IMR-90 (cell line): ENCODE results near the gene FRMD3. TPM values are rescaled to one million over a fixed set of nuclear protein-coding genes. Genes with fewer than 3 reads are reported as not detected.

Experiments
- ATAC-seq: fragments of 200-7000 bp; cut with Tn5 transposase; 2 replicates; pipeline ENCODE4 v1.9.1; 2020; ENCODE audit warnings: low read depth, mild to moderate bottlenecking, moderate library complexity
- BruUV-seq: library from RNA; stranded (reverse); fragments of 400-500 nt; replicated peaks from 2 replicates; lab custom pipeline; 2021; lab: Mats Ljungman, UMichigan
- CTCF ChIA-PET: fragments of 300-600 bp; formaldehyde crosslinking; extraction: SDS; loops from one replicate; lab custom pipeline; 2021; ENCODE audit warnings: antibody characterized with exemption; lab: Yijun Ruan, JAX
- POLR2A ChIA-PET: fragments of 300-600 bp; sonication (Branson Sonifier 250); formaldehyde crosslinking; loops from one replicate; lab custom pipeline; 2022; ENCODE audit warnings: antibody characterized with exemption; ENCODE audit not compliant: unreplicated experiment; lab: Charles Lee
- DNase-seq: peaks from one replicate; pipeline ENCODE4 v3.0.0; 2013
- H2AFZ ChIP-seq: replicated peaks from 2 replicates; pipeline ENCODE3; 2013; ENCODE audit warnings: low read length, mild to moderate bottlenecking; ENCODE audit not compliant: poor library complexity
- H2AK5ac ChIP-seq: 2 replicates; pipeline ENCODE4 v1.6.1; 2013; ENCODE audit warnings: low read depth, low read length, inconsistent platforms
- H2AK9ac ChIP-seq: replicated peaks from 2 replicates; pipeline ENCODE3; 2013; ENCODE audit warnings: mild to moderate bottlenecking, low read depth, low read length, moderate library complexity; ENCODE audit not compliant: poor library complexity
- H2BK120ac ChIP-seq: 2 replicates; pipeline ENCODE4 v1.6.1; 2013; ENCODE audit warnings: low read depth, low read length, inconsistent platforms
- H2BK15ac ChIP-seq: 3 replicates; pipeline ENCODE4 v1.6.1; 2013; ENCODE audit warnings: low read depth, low read length, inconsistent platforms
- H2BK20ac ChIP-seq: 2 replicates; pipeline ENCODE4 v1.6.1; 2013; ENCODE audit warnings: low read depth, mild to moderate bottlenecking, inconsistent platforms, low read length, moderate library complexity
- H2BK5ac ChIP-seq: 2 replicates; pipeline ENCODE4 v1.6.1; 2013; ENCODE audit warnings: mild to moderate bottlenecking, low read depth, low read length, inconsistent platforms; ENCODE audit not compliant: poor library complexity, severe bottlenecking
- H3K14ac ChIP-seq: replicated peaks from 2 replicates; pipeline ENCODE4 v1.6.1; 2013; ENCODE audit warnings: low read depth, low read length, inconsistent platforms
- H3K18ac ChIP-seq: 2 replicates; pipeline ENCODE4 v1.6.1; 2013; ENCODE audit warnings: low read depth, low read length, control low read depth
- H3K23ac ChIP-seq: 2 replicates; pipeline ENCODE4 v1.6.1; 2013; ENCODE audit warnings: low read depth, low read length, inconsistent platforms
- H3K27ac ChIP-seq: 2 replicates; pipeline ENCODE4 v1.5.1; 2013; ENCODE audit warnings: mild to moderate bottlenecking, control low read depth, low read length; ENCODE audit not compliant: insufficient read depth
- H3K27me3 ChIP-seq: 2 replicates; pipeline ENCODE4 v1.6.1; 2013; ENCODE audit warnings: low read length; ENCODE audit not compliant: control insufficient read depth, insufficient read depth
- H3K36me3 ChIP-seq: 2 replicates; pipeline ENCODE4 v1.6.1; 2013; ENCODE audit warnings: low read length, mixed read lengths; ENCODE audit not compliant: control insufficient read depth, insufficient read depth
- H3K4ac ChIP-seq: 2 replicates; pipeline ENCODE4 v1.6.1; 2013; ENCODE audit warnings: low read depth, low read length, inconsistent platforms
- H3K4me1 ChIP-seq: 2 replicates; pipeline ENCODE4 v1.6.1; 2013; ENCODE audit warnings: low read length, mixed read lengths; ENCODE audit not compliant: control insufficient read depth, insufficient read depth
- H3K4me2 ChIP-seq: 2 replicates; pipeline ENCODE4 v1.6.1; 2013; ENCODE audit warnings: low read depth, mild to moderate bottlenecking, control low read depth, low read length, moderate library complexity
- H3K4me3 ChIP-seq: 2 replicates; pipeline ENCODE4 v1.5.1; 2013; ENCODE audit warnings: low read depth, mild to moderate bottlenecking, control low read depth, low read length, moderate library complexity; ENCODE audit not compliant: insufficient read depth
- H3K56ac ChIP-seq: 2 replicates; pipeline ENCODE4 v1.6.1; 2013; ENCODE audit warnings: low read length, inconsistent platforms; ENCODE audit not compliant: insufficient read depth; ENCODE audit errors: extremely low read depth
- H3K79me1 ChIP-seq, 2 experiments: 2 replicates each; pipeline ENCODE4 v1.6.1; 2013; ENCODE audit warnings: low read length in 2 of 2, inconsistent platforms in 1 of 2, low read depth in 1 of 2
- H3K9ac ChIP-seq: 2 replicates; pipeline ENCODE4 v1.6.1; 2013; ENCODE audit warnings: low read depth, low read length, control low read depth
- H3K9me1 ChIP-seq: 2 replicates; pipeline ENCODE4 v1.6.1; 2013; ENCODE audit warnings: low read length, inconsistent platforms; ENCODE audit not compliant: insufficient read depth
- H3K9me3 ChIP-seq: 2 replicates; pipeline ENCODE4 v1.6.1; 2013; ENCODE audit warnings: low read length; ENCODE audit not compliant: control insufficient read depth, insufficient read depth
- H4K20me1 ChIP-seq: 2 replicates; pipeline ENCODE4 v1.6.1; 2013; ENCODE audit warnings: low read length, inconsistent platforms; ENCODE audit not compliant: insufficient read depth
- H4K5ac ChIP-seq: 2 replicates; pipeline ENCODE4 v1.6.1; 2013; ENCODE audit warnings: mild to moderate bottlenecking, low read depth, low read length, control low read depth
- H4K8ac ChIP-seq, 2 experiments: 2 replicates each; pipeline ENCODE4 v1.6.1; 2013; ENCODE audit warnings: low read depth in 2 of 2, low read length in 2 of 2, control low read depth in 1 of 2, inconsistent platforms in 1 of 2
- H4K91ac ChIP-seq: 2 replicates; pipeline ENCODE4 v1.6.1; 2013; ENCODE audit warnings: low read depth, low read length, inconsistent platforms; ENCODE audit not compliant: insufficient read depth
- BHLHE40 ChIP-seq: fragments of 150-350 bp; IDR thresholded peaks from 2 replicates; pipeline ENCODE4 v1.6.1; 2016; ENCODE audit warnings: mild to moderate bottlenecking, low read depth, low read length
- CEBPB ChIP-seq: IDR thresholded peaks from 2 replicates; pipeline ENCODE4 v1.6.1; 2012; ENCODE audit warnings: low read depth, low read length, improper control_type of control experiment
- CHD1 ChIP-seq: IDR thresholded peaks from 2 replicates; pipeline ENCODE4 v1.6.1; 2012; ENCODE audit warnings: low read depth, low read length, improper control_type of control experiment
- FOS ChIP-seq: fragments of 150-350 bp; IDR thresholded peaks from 2 replicates; pipeline ENCODE4 v1.6.1; 2016; ENCODE audit warnings: low read depth, low read length
- MAFK ChIP-seq: IDR thresholded peaks from 2 replicates; pipeline ENCODE4 v1.6.1; 2012; ENCODE audit warnings: low read depth, low read length, improper control_type of control experiment
- MAZ ChIP-seq: IDR thresholded peaks from 2 replicates; pipeline ENCODE4 v1.6.1; 2012; ENCODE audit warnings: low read depth, mild to moderate bottlenecking, low read length, improper control_type of control experiment, moderate library complexity, borderline replicate concordance
- MXI1 ChIP-seq: IDR thresholded peaks from 2 replicates; pipeline ENCODE4 v1.6.1; 2012; ENCODE audit warnings: low read depth, mild to moderate bottlenecking, low read length, moderate library complexity, borderline replicate concordance
- NFE2L2 ChIP-seq: fragments of 150-350 bp; IDR thresholded peaks from 2 replicates; pipeline ENCODE4 v1.6.1; 2016; ENCODE audit warnings: low read depth, mild to moderate bottlenecking, low read length
- POLR2A ChIP-seq: IDR thresholded peaks from 2 replicates; pipeline ENCODE4 v1.6.1; 2012; ENCODE audit warnings: mild to moderate bottlenecking, low read depth, low read length
- RAD21 ChIP-seq: IDR thresholded peaks from 2 replicates; pipeline ENCODE4 v1.6.1; 2012; ENCODE audit warnings: low read length, improper control_type of control experiment
- RCOR1 ChIP-seq: IDR thresholded peaks from 2 replicates; pipeline ENCODE4 v1.6.1; 2012; ENCODE audit warnings: mild to moderate bottlenecking, low read length, improper control_type of control experiment; ENCODE audit not compliant: insufficient replicate concordance
- RFX5 ChIP-seq: IDR thresholded peaks from 2 replicates; pipeline ENCODE4 v1.8.0; 2012; ENCODE audit warnings: low read depth, mild to moderate bottlenecking, low read length, moderate library complexity
- SMC3 ChIP-seq: fragments of 150-350 bp; IDR thresholded peaks from 2 replicates; pipeline ENCODE4 v1.6.1; 2016; ENCODE audit warnings: low read depth, mild to moderate bottlenecking, antibody characterized with exemption, low read length, moderate library complexity
- USF2 ChIP-seq: fragments of 150-350 bp; IDR thresholded peaks from 2 replicates; pipeline ENCODE4 v1.6.1; 2017; ENCODE audit warnings: mild to moderate bottlenecking, antibody characterized with exemption, low read length, low read depth
- WGBS, 2 experiments: methylation state at CpG; one replicate each; pipeline versions ENCODE4 v1.1.5 to v1.1.7; 2013; ENCODE audit warnings: missing lambda C conversion rate in 2 of 2; ENCODE audit not compliant: insufficient read length in 1 of 2; ENCODE audit errors: extremely low coverage in 2 of 2; 5-methylcytosine and 5-hydroxymethylcytosine counted together
- dilution Hi-C: fragments of 300-500 bp; cut with HindIII; formaldehyde crosslinking; loops from one replicate; pipeline ENCODE4 v1.14.3; 2018; ENCODE audit warnings: low sequenced_read_pairs; ENCODE audit not compliant: unreplicated experiment
- in situ Hi-C: fragments of 300-500 bp; cut with MboI; formaldehyde crosslinking; loops from 3 replicates; pipeline ENCODE4 v1.14.3; 2019; ENCODE audit warnings: low sequenced_read_pairs, inconsistent platforms, mixed read lengths
- intact Hi-C: fragments of 100-400 bp; cut with micrococcal nuclease; formaldehyde crosslinking; loops from 2 replicates; pipeline ENCODE4 v1.10.0; 2022
- polyA plus RNA-seq, 3 experiments: library from polyadenylated mRNA; depleted of rRNA; stranded (reverse); fragments of >200 nt; gene quantifications; 2 replicates each; pipeline ENCODE4 v1.2.3, GENCODE V29; 2012; ENCODE audit warnings: low replicate concordance in 1 of 3
- total RNA-seq: library from RNA; depleted of rRNA; stranded (reverse); fragments of >200 nt; gene quantifications from 2 replicates; pipeline ENCODE4 v1.2.3, GENCODE V29; 2012
- TF ChIP-seq, protein P1 (sequence below): fragments of 150-350 bp; IDR thresholded peaks from 2 replicates; pipeline ENCODE4 v1.6.1; 2016; ENCODE audit warnings: low read depth, mild to moderate bottlenecking, low read length, moderate library complexity, borderline replicate concordance
- TF ChIP-seq, protein P2 (sequence below): conservative IDR thresholded peaks from 2 replicates; pipeline ENCODE4 v1.5.1; 2012; ENCODE audit warnings: mild to moderate bottlenecking, low read depth, low read length, improper control_type of control experiment

Gene FRMD3
- total and polyA plus RNA-seq, 2 of the 4 experiments (the other 2 are of a cell fraction) = 0.02 to 0.18 TPM

GRCh38 chr9:83208065-83208850 lies 329.9 kb downstream of the FRMD3 start:
- Histone ChIP-seq H3K14ac (no peak overlapping the region), H2BK15ac (no peak overlapping the region), H3K27me3 (no peaks in the 10 kb centered on the region), H3K27ac (no peak overlapping the region), H2AK9ac (no peak overlapping the region), H2BK20ac (no peak overlapping the region), H2AK5ac (no peak overlapping the region), H3K79me1 (no peaks in the 10 kb centered on the region), H3K9me3 (no peaks in the 10 kb centered on the region), H4K91ac (no peak overlapping the region), H4K20me1 (no peaks in the 10 kb centered on the region), H3K18ac (no peak overlapping the region), H3K4me2 (no peak overlapping the region), H2BK5ac (no peak overlapping the region), H3K4me3 (no peak overlapping the region), H3K4me1 (no peaks in the 10 kb centered on the region), H3K9me1 (no peaks in the 10 kb centered on the region), H3K9ac (no peak overlapping the region), H4K5ac (no peak overlapping the region), H3K36me3 (no peaks in the 10 kb centered on the region), H2AFZ (no peak overlapping the region), H2BK120ac (no peak overlapping the region), H3K56ac (no peak overlapping the region), H3K23ac (no peak overlapping the region), H3K4ac (no peak overlapping the region), H4K8ac (no peak overlapping the region)
- WGBS, 2 experiments = no CpG with 5 or more reads among the region's 9 CpGs
- ATAC-seq (no peak), DNase-seq (no peak)
- CTCF ChIA-PET = interaction anchor here (0.6 kb wide), 1 partner anchor 102 kb away, joined by 3 read pairs; no protein-coding TSS in a partner anchor
- intact Hi-C loops (no loop called here), dilution Hi-C loops (no loop called here), in situ Hi-C loops (no loop called here)
- TF ChIP-seq, protein P1, sequence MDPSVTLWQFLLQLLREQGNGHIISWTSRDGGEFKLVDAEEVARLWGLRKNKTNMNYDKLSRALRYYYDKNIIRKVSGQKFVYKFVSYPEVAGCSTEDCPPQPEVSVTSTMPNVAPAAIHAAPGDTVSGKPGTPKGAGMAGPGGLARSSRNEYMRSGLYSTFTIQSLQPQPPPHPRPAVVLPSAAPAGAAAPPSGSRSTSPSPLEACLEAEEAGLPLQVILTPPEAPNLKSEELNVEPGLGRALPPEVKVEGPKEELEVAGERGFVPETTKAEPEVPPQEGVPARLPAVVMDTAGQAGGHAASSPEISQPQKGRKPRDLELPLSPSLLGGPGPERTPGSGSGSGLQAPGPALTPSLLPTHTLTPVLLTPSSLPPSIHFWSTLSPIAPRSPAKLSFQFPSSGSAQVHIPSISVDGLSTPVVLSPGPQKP = no peak
- TF ChIP-seq NFE2L2 (no peak), BHLHE40 (no peak), RAD21 (no peak), MAZ (no peak), FOS (no peak), RCOR1 (no peak), CEBPB (no peak), MAFK (no peak), USF2 (no peak), POLR2A (no peak), MXI1 (no peak), RFX5 (no peak), CHD1 (no peak), SMC3 (no peak)
- TF ChIP-seq, protein P2, sequence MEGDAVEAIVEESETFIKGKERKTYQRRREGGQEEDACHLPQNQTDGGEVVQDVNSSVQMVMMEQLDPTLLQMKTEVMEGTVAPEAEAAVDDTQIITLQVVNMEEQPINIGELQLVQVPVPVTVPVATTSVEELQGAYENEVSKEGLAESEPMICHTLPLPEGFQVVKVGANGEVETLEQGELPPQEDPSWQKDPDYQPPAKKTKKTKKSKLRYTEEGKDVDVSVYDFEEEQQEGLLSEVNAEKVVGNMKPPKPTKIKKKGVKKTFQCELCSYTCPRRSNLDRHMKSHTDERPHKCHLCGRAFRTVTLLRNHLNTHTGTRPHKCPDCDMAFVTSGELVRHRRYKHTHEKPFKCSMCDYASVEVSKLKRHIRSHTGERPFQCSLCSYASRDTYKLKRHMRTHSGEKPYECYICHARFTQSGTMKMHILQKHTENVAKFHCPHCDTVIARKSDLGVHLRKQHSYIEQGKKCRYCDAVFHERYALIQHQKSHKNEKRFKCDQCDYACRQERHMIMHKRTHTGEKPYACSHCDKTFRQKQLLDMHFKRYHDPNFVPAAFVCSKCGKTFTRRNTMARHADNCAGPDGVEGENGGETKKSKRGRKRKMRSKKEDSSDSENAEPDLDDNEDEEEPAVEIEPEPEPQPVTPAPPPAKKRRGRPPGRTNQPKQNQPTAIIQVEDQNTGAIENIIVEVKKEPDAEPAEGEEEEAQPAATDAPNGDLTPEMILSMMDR = no peak
- BruUV-seq = no TSS peak
- POLR2A ChIA-PET = no interaction called here
